Activated T-helper 1 cell treated with Interleukin-2 at 50 U/mL for 16 hours (primary cell): Measurements from ENCODE around the gene RNF212.

Experiments used
- DNase-seq: peaks from one replicate; pipeline ENCODE4 v3.0.0-alpha.2; 2020; ENCODE audit warnings: low read depth

The RNF212 gene

DNA sequence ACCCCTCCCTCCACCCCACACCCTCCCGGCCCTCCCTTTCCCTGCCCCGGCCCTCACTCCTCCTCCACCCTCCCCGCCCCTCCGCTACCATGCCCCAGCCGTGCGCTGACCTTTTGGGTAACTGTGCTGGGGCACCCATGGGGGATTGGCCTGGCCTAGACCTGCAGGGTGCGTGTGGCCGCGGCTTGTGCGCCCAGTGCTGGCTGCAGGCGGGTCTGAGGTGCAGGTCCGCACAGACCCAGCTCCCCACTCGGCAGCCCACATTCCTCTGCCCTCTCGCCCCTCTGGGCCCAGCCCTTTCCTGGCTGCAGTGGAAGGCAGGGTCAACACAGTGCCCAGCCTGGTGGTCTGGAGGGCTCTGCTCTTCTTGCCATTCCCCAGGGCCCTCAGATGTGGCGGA lies 77.3 kb downstream of the RNF212 start:
- no peak for DNase-seq

DNA sequence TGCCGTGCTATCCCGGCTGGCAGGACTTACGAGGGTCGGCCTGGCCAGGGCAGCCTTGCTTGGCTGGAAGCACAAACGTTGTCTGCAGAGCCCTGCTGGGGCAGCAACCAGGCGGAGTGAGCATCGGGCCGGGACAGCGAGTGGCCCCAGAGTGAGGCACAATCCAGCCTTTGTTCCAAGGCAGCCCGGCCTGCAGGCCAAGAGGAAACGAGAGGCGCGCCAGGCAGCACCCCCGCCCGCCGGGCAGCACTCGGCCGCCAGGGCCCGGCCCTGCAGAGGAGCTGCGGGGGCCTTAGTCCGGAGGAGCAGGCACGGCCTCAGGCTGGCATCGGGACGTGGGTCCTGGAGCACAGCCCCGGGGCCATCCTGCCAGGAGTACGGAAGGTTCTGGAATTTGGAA lies 77.9 kb downstream of the RNF212 start:
- no peak for DNase-seq

DNA sequence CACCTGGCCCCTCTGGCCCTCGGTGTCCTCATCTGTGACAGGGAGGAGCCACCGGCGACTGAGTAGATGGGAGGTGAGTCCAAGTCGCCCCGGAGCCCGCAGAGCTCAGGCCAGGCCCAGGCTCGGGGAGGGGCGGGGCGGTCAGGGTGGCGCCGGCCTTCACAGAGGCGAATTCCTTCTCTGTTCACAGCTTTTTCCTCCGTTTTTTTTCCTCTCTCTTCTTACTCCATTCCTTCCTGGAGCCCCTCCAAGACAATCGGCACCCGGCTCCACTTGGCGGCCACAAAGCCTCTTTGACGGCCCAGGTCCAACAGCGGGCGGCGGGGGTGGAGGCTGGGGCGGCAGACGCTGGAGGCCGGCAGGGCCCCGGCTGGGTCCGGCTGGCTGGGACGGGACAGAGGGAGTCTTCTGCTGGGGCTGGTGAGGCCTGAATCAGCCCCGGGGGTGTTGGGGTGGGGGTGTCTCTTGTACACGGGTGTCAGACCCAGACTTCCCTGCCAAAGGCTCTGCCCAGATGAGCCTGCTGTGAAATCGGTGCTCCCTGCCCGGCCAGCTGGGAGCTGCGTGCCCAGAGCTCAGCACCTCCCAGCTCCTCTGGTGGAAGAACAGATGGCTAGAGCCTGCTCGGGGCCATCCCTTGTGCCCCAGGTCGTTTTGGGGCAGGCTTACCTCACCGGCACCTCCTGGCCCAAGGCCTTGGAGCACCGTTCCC lies 79.4 kb downstream of the RNF212 start:
- DNase-seq: no peak

GRCh38 chr4:1032861-1033260 lies 80.5 kb downstream of the RNF212 start:
- DNase-seq: no peak

DNA sequence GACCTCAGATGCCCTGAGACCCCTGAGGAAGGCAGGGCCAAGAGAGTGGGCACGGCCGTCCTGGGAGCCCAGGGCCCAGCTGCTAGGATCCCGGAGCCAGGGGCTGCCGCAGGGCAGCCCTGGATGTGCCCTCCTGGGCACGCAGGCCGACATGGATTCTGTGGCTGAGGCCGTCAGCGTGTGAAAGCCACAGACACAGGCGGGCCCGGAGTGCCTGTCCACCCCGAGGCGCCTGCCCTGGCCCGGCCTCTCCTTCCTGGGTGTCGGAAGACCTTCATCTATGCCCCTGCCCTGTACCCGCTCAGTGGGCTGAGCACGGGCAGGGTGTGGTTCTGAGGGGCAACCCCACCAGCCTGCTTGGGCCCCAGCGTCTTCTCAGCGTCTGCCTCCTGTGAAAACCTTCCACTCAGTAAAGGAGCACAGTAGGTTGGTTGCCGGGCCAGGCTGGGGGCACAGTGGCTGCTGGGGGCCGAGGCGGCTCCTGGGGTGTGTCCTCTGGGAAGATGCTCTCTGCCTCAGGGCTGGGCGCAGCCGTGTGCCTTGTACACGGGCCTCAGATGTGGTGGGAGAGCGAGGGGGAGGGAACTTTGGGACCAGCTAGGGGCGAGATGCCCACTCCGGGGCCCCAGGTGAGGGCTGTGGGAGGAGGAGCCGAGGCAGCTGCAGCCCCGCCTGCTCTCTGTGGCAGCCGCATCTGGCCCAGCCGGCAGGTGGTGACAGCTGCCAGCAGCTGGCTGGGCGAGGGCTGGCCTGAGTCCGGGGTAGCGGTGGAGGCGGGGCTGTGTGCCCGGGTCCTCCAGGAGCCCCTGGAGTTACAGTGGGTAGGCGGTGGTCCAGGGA lies 81.2 kb downstream of the RNF212 start:
- no peak for DNase-seq

DNA sequence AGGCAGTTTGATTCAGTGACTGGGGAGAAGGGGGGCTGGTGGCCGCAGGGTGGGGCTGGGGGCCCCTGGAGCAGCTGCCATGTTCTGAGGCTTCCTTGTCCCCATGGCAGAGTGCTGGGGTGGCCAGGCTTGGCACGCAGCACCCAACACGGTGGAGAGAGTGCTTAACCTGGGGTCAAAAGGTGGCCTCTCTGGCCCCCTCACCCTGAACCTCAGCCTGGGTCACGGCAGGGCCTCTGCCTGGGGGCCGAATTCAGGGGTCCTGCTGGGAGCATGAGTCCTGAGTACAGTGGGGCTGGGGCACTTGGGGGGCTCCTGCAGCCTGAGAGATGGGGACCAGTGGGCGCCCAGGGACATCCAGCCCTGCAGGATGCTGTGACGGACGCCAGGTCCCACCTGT lies 82.0 kb downstream of the RNF212 start:
- DNase-seq: no peak

DNA sequence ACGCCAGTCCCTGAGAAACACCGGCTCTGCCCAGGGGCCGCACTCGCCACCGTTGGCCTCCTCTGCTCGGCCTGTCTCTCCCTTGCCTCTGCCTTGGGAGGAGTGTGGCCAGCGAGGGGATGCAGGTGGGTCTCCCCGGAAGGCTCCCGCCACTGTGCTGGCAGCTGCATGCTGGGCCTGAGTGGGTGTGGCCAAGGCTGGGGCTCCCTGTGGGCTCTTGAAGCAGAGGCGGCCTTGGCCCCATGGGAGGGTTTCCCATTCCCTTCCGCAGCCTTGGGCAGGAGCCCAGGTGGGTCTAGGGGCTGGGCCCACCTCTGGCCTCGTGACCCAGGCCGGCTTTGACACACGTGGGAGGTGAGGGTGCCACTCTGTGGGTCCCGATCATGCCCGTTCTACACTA lies 82.8 kb downstream of the RNF212 start:
- DNase-seq: no peak

DNA sequence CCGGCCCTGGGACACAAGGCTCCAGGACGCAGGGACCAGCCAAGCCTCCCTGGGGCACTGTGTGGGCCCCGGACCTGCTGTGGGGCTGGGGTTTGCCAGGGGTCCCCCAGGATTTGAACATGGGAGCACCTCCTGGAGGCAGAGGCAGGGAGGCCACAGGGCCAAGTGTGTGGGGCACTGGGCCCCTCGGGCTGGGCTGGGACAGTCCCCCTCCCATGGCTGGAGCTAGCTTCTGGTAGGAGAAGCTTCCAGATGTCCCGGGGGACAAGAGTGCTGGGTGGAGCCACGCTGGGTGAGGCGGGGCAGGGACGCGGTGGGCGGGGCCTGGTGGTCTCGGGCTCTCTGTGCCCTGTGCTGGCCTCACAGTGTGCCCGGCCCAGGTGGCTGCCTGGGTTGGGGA lies 83.3 kb downstream of the RNF212 start:
- no peak for DNase-seq

DNA sequence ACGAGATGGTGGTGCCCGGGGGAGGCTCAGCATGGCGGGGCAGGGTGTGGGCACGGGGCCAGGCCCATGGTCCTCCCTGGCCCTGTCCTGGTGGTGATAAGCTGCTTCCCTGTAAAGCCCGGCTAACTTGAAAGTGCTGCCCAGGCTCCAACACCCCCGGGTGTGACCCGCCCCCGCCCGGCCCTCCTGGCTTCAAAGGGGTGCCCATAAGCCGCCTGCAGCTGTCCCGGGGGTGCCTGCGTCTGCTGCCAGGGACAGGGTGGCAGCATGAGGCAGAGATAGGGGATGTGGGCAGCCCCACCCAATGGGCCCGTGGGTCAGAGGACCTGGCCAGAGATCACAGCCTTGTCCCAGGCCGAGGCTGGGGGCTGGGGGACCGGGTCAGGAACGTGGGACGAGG lies 83.8 kb downstream of the RNF212 start:
- DNase-seq: no peak

DNA sequence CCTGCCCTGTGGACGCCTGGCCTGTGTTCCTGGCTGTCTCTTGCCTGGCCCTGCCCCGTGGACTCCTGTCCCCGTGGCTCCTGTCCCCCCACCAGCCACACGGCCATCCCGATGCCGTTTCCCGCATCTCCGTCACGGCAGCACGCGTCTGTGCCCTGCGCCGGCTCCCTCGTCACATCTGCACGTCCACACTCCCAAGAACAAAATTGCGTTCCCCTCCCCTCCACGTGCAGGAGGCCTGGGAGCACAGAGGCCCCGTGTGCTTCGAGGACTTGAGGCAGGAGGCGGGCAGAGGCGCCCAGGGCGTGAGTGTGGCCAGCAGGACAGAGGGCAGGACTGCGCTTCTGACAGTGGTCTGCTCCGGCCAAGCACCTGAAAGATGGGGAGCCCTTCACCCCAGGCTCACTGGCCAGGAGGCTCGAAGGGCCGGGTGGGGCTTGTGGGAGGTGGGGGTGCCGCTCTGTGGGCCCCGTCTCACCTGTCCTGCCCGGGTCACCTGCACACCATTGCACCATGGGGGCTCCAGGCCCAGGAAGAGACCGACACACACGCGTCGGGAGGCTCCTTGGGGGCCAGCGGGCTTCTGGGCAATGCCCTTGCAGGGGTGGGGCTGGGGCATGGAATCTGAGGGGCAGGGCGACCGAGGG lies 84.7 kb downstream of the RNF212 start:
- DNase-seq: no peak

GRCh38 chr4:1027915-1028238 lies 85.5 kb downstream of the RNF212 start:
- no peak for DNase-seq

GRCh38 chr4:1027219-1027914 lies 86.0 kb downstream of the RNF212 start:
- DNase-seq: no peak

GRCh38 chr4:1026115-1026514 lies 87.2 kb downstream of the RNF212 start:
- no peak for DNase-seq

DNA sequence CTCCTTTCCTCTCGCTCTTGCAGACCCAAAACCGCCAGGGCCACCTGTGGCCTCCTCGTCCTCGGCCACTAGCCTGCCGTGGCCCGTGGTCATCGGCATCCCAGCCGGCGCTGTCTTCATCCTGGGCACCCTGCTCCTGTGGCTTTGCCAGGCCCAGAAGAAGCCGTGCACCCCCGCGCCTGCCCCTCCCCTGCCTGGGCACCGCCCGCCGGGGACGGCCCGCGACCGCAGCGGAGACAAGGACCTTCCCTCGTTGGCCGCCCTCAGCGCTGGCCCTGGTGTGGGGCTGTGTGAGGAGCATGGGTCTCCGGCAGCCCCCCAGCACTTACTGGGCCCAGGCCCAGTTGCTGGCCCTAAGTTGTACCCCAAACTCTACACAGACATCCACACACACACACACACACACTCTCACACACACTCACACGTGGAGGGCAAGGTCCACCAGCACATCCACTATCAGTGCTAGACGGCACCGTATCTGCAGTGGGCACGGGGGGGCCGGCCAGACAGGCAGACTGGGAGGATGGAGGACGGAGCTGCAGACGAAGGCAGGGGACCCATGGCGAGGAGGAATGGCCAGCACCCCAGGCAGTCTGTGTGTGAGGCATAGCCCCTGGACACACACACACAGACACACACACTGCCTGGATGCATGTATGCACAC lies 88.3 kb downstream of the RNF212 start:
- no peak for DNase-seq

DNA sequence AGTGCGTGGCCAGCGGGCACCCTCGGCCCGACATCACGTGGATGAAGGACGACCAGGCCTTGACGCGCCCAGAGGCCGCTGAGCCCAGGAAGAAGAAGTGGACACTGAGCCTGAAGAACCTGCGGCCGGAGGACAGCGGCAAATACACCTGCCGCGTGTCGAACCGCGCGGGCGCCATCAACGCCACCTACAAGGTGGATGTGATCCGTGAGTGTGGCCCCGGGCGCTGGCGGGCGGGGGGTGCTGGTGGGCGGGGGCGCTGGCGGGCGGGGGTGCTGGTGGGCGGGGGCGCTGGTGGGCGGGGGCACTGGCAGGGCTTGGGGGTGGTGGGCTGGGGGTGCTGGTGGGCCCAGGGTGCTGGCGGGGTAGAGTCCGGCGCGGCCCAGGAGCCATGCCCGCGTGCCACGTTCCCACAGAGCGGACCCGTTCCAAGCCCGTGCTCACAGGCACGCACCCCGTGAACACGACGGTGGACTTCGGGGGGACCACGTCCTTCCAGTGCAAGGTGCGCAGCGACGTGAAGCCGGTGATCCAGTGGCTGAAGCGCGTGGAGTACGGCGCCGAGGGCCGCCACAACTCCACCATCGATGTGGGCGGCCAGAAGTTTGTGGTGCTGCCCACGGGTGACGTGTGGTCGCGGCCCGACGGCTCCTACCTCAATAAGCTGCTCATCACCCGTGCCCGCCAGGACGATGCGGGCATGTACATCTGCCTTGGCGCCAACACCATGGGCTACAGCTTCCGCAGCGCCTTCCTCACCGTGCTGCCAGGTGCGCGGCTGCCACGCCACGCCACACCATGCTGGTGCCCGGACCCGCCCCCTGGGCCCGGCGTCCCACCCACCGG lies 89.2 kb downstream of the RNF212 start:
- no peak for DNase-seq

DNA sequence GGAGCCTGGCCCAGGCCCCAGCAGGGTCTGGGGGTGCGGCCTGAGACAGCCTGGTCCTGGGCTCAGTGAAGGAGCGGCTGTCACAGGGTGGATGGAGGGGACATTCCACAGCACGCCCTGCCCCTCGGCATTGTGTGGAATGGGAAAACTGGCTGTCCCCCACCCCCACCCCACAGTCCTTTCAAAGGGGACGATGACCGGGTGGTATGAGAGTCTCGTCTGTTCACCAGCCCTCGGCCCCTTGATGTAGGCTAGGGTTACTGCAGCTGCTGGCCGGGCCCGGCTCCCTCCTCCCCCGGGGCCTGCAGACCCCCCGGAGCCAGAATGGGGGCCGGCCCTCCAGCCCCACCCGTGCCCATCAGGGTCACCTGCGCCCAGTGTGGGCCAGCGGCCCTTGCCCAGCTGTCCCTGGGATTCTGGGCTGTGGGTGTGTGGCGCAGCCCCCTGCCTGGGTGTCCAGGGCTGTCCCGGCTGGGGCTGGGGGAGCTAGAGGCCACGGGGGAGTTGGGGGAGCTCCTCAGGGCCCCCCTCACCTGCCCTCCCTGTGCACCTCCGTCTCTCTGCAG lies 90.2 kb downstream of the RNF212 start:
- DNase-seq: no peak

GRCh38 chr4:1022739-1023066 lies 90.7 kb downstream of the RNF212 start:
- no peak for DNase-seq

GRCh38 chr4:1022051-1022738 lies 91.2 kb downstream of the RNF212 start:
- DNase-seq: no peak
